DMS153 treated with DMSO at 0.1 percent for 48 hours (cell line): Measurements from ENCODE around the gene ANKRD34A.
"Not testable (repeated sequence)": the region's sequence is repeated elsewhere in the genome, so short reads cannot be mapped to it uniquely, and the experiment has no call there.

Experiments used
- DNase-seq: peaks from one replicate; lab custom pipeline; 2025; ENCODE audit not compliant: unreplicated experiment; lab: John Stamatoyannopoulos, UW

ANKRD34A gene

DNA sequence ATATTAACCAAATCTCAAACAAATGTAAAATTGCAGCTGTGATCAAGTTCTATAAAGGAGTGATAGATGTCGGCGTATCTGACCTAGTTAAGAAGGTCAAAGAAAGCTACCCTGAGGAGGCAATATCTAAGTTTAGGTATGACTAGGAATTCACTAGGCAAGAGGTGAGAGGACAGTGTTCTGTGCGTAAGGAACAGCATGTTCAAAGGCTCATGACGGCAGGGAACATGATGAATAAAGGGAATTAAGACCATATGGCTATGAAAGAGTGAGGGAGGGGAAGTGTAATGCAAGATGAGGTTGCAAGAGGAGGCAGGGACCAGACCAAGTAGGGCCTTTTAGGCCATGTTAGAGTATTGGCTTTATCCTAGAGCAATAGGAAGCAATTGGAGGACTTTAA is 15.2 kb downstream of the ANKRD34A start:
- DNase-seq, result no peak

DNA sequence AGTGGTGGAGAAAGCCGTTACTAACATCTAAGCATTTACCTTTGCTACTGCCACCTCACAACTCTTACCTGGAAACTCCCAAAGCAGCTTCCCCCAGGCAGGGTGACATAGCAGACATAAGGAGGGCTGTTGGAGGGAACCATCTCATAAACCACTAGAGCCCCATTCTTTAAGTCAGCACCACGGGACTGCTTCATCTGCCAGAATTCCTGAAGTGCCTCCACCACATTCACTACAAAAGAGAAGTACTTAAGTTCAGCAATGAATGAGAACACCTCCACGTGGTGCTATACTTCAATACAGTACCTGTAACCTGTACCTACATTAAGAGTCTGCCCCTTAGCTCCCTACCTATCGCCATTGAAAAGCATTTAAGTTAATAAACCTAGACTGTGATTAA is 16.8 kb downstream of the ANKRD34A start:
- no peak for DNase-seq

- DNase-seq, result no peak
These were observed 17.8 kb downstream of the ANKRD34A start for GRCh38 chr1:145946477-145946986.

- no peak for DNase-seq
These were observed 19.8 kb downstream of the ANKRD34A start for GRCh38 chr1:145944532-145944931.

GRCh38 chr1:145942871-145943270 is 21.5 kb downstream of the ANKRD34A start:
- DNase-seq, result no peak

GRCh38 chr1:145942405-145942804 is 22.0 kb downstream of the ANKRD34A start:
- DNase-seq, result peak; percentile 16

DNA sequence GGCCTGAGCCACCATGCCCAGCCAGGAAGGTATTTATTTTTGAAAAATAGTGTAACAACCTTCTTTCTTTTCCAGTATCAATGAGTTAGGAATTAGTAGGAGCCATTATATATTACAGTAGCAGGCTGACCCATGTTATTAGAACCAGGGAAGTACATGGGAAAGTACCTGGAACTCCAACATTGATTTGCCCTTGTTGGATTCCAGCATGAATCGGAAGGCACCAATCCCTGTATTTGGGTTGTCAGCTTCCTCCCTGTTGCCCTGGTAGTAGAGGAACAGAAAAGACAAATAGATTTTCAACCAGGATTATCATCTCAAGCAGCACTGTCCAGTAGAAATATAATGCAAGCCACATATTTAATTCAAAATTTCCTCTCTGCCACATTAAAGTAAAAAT is 26.9 kb downstream of the ANKRD34A start:
- no peak for DNase-seq

- no peak for DNase-seq
These were observed 28.1 kb downstream of the ANKRD34A start for GRCh38 chr1:145936247-145936646.

DNA sequence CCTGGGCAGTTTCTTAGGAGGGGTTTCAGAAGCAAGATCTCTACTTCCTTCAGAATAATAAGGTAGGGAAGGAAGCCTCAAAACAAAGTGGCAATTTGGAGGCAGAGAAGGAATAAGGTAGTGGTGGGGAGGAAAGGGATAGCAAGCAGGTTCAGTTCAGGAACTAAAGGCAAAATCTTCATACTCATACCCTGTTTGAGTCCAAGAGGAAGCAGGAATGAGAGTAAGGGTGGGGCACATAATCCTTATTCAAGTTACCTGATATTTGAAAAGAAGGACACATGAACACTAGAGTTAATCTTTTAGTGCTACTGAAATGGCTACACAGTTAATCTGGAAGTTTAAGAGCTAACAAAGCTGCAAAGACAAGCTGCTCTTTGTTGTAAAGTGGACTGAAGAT is 28.7 kb downstream of the ANKRD34A start:
- DNase-seq, result no peak

GRCh38 chr1:145932522-145933009 is 31.8 kb downstream of the ANKRD34A start:
- DNase-seq, result not testable (repeated sequence)

DNA sequence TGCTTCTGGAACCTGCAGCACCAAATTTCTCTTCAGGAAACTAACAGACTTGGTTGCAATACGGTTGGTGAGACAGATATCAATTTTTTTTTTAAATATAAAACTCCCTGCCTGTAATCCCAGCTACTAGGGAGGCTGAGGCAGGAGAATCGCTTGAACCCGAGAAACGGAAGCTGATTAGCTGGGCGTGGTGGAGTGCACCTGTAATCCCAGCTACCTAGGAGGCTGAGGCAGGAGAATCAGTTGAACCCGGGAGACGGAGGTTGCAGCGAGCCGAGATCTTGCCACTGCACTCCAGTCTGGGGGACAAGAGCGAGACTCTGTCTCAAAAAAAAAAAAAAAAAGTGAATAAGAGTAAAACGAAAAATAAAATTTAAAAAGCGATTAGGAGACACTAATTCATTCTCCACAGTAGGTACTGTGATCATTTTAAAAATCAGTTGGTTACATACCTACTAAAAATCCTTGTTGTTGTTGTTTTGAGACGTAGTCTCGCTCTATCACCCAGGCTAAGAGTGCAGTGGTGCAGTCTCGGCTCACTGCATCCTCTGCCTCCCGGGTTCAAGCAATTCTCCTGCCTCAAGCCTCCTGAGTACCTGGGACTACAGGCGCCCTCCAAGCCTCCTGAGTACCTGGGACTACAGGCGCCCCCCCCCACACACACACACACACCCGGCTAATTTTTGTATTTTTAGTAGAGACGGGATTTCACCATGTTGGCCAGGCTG is 36.3 kb downstream of the ANKRD34A start:
- no peak for DNase-seq

DNA sequence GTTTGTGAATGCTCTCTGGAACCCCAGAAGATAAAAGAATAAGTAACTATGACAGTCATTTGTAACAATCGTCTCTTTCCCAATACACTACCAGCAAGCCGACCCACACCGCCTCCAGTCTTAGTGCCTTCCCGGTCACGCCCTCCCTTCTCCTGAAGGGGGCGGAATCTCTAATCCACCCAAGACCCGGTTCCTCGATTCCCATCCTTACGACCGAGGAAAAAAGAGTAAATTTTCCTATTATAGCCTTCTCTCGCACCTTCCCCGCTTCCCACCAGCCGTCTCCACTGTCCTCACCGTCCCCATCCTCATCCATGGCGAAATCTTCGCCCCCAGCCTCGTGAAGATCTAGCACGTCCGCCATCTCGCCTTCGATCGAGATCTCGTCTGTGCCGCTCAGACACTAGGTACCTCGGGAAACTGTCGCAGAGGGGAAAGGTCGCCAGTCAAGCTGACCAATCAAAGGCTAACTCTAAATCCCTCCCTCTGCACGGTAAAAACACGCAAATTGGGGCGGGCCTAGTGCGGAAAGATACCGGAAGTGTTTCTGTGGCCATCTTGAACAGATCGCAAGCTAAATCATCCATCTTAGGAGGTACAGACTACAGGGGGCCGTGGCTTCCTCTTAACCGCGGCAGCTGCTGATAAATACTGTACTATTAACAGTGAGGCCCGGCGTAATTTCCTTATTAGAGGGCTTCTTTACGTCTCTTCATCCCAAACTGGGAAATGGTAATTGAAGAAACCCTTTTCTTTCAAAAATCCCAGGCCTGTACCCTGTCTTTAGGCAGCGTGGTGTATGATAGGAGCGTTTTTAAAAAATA is 37.1 kb downstream of the ANKRD34A start, which contains the start of gene RBM8A:
TSS of gene RBM8A (minus strand) at position 422 of the 824 bp plus-strand sequence. CDS start at position 364, 58 bp downstream.
- peak; percentile 99 for DNase-seq

- DNase-seq, result no peak
These were observed 37.7 kb downstream of the ANKRD34A start for GRCh38 chr1:145926686-145927062.

- no peak for DNase-seq
These were observed 42.1 kb downstream of the ANKRD34A start for GRCh38 chr1:145922266-145922665.

DNA sequence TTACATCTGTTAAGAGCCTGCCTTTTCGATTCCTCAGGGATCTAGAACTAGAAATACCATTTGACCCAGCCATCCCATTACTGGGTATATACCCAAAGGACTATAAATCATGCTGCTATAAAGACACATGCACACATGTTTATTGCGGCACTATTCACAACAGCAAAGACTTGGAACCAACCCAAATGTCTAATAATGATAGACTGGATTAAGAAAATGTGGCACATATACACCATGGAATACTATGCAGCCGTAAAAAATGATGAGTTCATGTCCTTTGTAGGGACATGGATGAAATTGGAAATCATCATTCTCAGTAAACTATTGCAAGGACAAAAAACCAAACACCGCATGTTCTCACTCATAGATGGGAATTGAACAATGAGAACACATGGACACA is 44.1 kb downstream of the ANKRD34A start:
- not testable (repeated sequence) for DNase-seq

DNA sequence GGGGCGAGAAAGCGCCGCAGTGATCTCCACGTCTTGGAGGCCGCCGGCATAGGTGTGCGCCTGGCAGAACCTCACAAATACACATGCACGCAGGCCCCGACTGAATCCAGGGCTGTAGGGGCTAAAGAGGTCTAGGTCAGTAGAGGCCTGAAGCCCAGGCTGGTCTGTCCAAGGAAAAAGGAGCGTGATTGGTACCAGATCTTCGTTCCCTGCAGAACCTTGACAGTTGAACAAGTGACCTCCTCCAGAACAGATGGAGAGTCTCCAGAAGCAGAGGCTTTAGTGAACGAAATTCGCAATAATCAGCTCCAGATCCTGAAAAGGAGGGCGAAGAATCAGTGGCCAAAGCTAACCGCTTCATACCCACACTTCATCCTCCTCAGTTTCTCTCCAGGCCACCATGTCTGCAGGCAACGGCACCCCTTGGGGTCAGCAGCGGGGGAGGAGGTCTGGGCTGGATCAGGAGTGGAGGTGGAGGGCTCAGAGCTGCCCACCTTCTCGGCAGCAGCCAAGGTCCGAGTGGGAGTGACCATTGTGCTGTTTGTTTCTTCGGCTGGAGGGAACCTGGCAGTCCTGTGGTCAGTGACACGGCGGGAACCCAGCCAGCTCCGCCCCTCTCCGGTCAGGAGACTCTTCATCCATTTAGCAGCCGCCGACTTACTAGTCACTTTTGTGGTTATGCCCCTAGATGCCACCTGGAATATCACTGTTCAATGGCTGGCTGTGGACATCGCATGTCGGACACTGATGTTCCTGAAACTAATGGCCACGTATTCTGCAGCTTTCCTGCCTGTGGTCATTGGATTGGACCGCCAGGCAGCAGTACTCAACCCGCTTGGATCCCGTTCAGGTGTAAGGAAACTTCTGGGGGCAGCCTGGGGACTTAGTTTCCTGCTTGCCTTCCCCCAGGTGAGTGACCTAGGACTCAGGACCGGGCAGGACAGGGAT is 45.1 kb downstream of the ANKRD34A start:
- no peak for DNase-seq

DNA sequence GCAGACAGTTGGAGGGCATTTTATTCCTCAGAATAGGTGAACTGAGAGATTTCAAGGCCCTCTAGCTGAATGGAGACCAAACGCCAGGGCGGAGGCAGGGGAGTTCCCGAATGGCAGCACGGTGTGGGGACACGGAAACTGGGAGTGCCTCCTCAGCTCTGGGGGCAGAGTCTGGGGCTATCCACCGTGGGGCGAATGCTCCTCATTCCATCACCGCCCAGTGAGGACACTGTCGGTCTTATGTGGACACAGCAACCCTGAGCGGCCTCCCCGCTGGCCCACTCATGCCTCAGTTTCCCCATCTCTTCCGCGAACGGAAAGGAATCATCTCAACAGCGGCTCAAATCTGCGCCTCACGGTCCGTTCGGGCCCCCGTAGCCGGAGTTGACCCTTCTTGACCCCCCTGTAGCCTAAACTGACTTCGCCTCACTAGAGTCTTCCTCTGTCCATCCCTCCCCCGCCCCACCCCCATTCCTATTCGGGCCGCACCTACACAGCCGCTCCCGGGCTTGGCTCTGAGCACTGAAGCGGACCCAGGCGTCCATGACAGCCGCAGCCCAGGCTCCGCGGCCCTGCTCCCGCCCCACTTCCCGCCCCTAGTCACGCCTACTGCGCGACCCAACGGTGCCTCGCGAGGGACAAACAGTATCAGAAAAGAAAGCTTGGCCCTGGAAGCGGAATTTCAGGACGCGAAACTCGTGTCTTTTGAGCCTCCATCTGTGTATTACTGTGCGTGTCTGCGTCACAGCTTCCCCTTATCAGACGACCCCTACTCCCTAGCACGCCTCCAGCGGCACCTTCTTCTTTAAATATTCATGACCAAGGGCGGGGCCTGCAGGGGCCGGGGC is 46.0 kb downstream of the ANKRD34A start, which contains the start of gene PEX11B:
TSS of gene PEX11B (minus strand) at position 574 of the 848 bp plus-strand sequence. CDS start at position 545, 29 bp downstream.
- peak; percentile 96 for DNase-seq

DNA sequence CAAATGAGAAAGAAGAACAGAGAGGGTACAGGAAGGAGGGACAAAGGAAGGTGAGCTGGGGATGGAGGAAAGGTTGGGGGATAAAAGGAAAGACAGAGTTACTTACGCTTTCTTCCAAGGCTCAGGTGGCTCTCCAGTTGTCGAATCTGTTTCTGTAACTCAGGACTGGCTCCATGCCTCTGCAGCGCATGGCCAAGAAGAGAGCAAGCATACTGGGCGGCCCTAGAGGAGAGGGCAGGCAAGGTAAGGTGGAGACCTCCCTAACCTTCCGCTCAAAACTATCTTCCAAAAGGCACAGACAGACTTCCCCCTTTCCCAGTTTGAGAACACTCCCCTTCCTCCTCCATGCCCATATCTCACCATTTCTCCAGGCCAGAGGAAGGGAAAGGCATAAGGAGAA is 46.8 kb downstream of the ANKRD34A start:
- no peak for DNase-seq

GRCh38 chr1:145916745-145917144 is 47.6 kb downstream of the ANKRD34A start:
- no peak for DNase-seq
